Liver (tissue), 9 donors: Measurements from ENCODE around the gene BTRC. TPM values are rescaled to one million over a fixed set of nuclear protein-coding genes. Genes with fewer than 3 reads are reported as not detected.

Source experiments
- DNase-seq: peaks from one replicate; pipeline ENCODE4 v3.0.0-alpha.2; 2017; ENCODE audit warnings: low spot score
- H3K27ac ChIP-seq, 2 donors: one replicate each; pipeline ENCODE4 v1.7.0; 2013; ENCODE audit warnings: inconsistent platforms in 2 of 2, low read length in 2 of 2, control low read depth in 1 of 2, low read depth in 1 of 2, mild to moderate bottlenecking in 1 of 2
- H3K27me3 ChIP-seq, 4 donors: one replicate each; pipeline versions ENCODE4 v1.6.1 to v1.7.0; 2013; ENCODE audit warnings: low read length in 3 of 4, inconsistent platforms in 1 of 4, mild to moderate bottlenecking in 1 of 4, moderate library complexity in 1 of 4; ENCODE audit not compliant: control insufficient read depth in 4 of 4, insufficient read depth in 4 of 4
- H3K36me3 ChIP-seq, 4 donors: one replicate each; pipeline versions ENCODE4 v1.6.1 to v1.7.0; 2013; ENCODE audit warnings: low read length in 3 of 4, mild to moderate bottlenecking in 3 of 4, low read depth in 1 of 4, moderate library complexity in 1 of 4; ENCODE audit not compliant: control insufficient read depth in 4 of 4, insufficient read depth in 3 of 4
- H3K4me1 ChIP-seq, 4 donors: one replicate each; pipeline versions ENCODE4 v1.6.1 to v1.7.0; 2013; ENCODE audit warnings: low read length in 3 of 4, mild to moderate bottlenecking in 3 of 4, moderate library complexity in 1 of 4; ENCODE audit not compliant: control insufficient read depth in 4 of 4, insufficient read depth in 4 of 4
- H3K4me3 ChIP-seq, 3 donors: one replicate each; pipeline versions ENCODE4 v1.6.1 to v1.7.0; 2013; ENCODE audit warnings: low read length in 3 of 3, control low read depth in 1 of 3, low read depth in 1 of 3, mild to moderate bottlenecking in 1 of 3
- H3K9ac ChIP-seq, 2 donors: one replicate each; pipeline ENCODE4 v1.7.0; 2013; ENCODE audit warnings: low read length in 2 of 2, mild to moderate bottlenecking in 2 of 2, moderate library complexity in 2 of 2, control low read depth in 1 of 2, low read depth in 1 of 2
- H3K9me3 ChIP-seq, 4 donors: one replicate each; pipeline versions ENCODE4 v1.6.1 to v1.7.0; 2013; ENCODE audit warnings: low read length in 3 of 4; ENCODE audit not compliant: control insufficient read depth in 4 of 4
- ATF3 ChIP-seq: IDR thresholded peaks from 2 replicates; pipeline ENCODE4 v1.6.1; 2016; ENCODE audit warnings: antibody characterized with exemption
- CTCF ChIP-seq: fragments of 150-350 bp; IDR thresholded peaks from 2 replicates; pipeline ENCODE4 v1.5.1; 2017; ENCODE audit warnings: improper control_type of control experiment, low read depth, low read length; ENCODE audit not compliant: missing input control
- EGR1 ChIP-seq, 2 donors: IDR thresholded peaks; 2 replicates each; pipeline ENCODE4 v1.6.1; 2016 to 2018; ENCODE audit warnings: antibody characterized with exemption in 2 of 2, low read depth in 2 of 2
- FOXA1 ChIP-seq: IDR thresholded peaks from 2 replicates; pipeline ENCODE4 v1.6.1; 2016; ENCODE audit warnings: antibody characterized with exemption
- FOXA2 ChIP-seq: IDR thresholded peaks from 2 replicates; pipeline ENCODE4 v1.6.1; 2016; ENCODE audit warnings: antibody characterized with exemption
- GABPA ChIP-seq, 2 donors: IDR thresholded peaks in 1 of 2; conservative IDR thresholded peaks in 1 of 2; 2 replicates each; pipeline ENCODE4 v1.6.1; 2016; ENCODE audit warnings: antibody characterized with exemption in 2 of 2, mild to moderate bottlenecking in 1 of 2, moderate library complexity in 1 of 2
- HNF4A ChIP-seq, 2 donors: conservative IDR thresholded peaks; 2 replicates each; pipeline ENCODE4 v1.6.1; 2016; ENCODE audit warnings: antibody characterized with exemption in 2 of 2, mild to moderate bottlenecking in 2 of 2
- HNF4G ChIP-seq: IDR thresholded peaks from 2 replicates; pipeline ENCODE4 v1.6.1; 2016; ENCODE audit warnings: antibody characterized with exemption
- JUND ChIP-seq, 2 donors: IDR thresholded peaks; 2 replicates each; pipeline ENCODE4 v1.6.1; 2016; ENCODE audit warnings: antibody characterized with exemption in 2 of 2
- MAX ChIP-seq: IDR thresholded peaks from 2 replicates; pipeline ENCODE4 v1.6.1; 2016; ENCODE audit warnings: antibody characterized with exemption
- NR2F2 ChIP-seq: IDR thresholded peaks from 2 replicates; pipeline ENCODE4 v1.6.1; 2016; ENCODE audit warnings: antibody characterized with exemption
- RAD21 ChIP-seq, 2 donors: IDR thresholded peaks; 2 replicates each; pipeline ENCODE4 v1.6.1; 2016; ENCODE audit warnings: antibody characterized with exemption in 2 of 2, mild to moderate bottlenecking in 2 of 2
- REST ChIP-seq: IDR thresholded peaks from 2 replicates; pipeline ENCODE4 v1.6.1; 2016; ENCODE audit warnings: antibody characterized with exemption, mild to moderate bottlenecking
- RXRA ChIP-seq, 2 donors: IDR thresholded peaks; 2 replicates each; pipeline ENCODE4 v1.6.1; 2017 to 2018; ENCODE audit warnings: antibody characterized with exemption in 2 of 2, mild to moderate bottlenecking in 1 of 2
- SP1 ChIP-seq: IDR thresholded peaks from 2 replicates; pipeline ENCODE4 v1.6.1; 2018; ENCODE audit warnings: antibody characterized with exemption, mild to moderate bottlenecking
- TAF1 ChIP-seq: conservative IDR thresholded peaks from 2 replicates; pipeline ENCODE4 v1.6.1; 2016; ENCODE audit warnings: antibody characterized with exemption, mild to moderate bottlenecking
- YY1 ChIP-seq: IDR thresholded peaks from 2 replicates; pipeline ENCODE4 v1.6.1; 2016; ENCODE audit warnings: antibody characterized with exemption, mild to moderate bottlenecking
- ZBTB33 ChIP-seq: IDR thresholded peaks from 2 replicates; pipeline ENCODE4 v1.6.1; 2016; ENCODE audit warnings: antibody characterized with exemption
- WGBS: extraction: QIAGEN DNeasy Blood & Tissue Kit; methylation state at CpG from one replicate; pipeline ENCODE4 v1.1.7; 2013; 5-methylcytosine and 5-hydroxymethylcytosine counted together
- polyA plus RNA-seq, 2 donors: library from polyadenylated mRNA; stranded (reverse) in 1 of 2; unstranded in 1 of 2; fragments of 200-250 nt in 1 of 2; fragments of >200 nt in 1 of 2; fragmentation: Nextera tagmentation in 1 of 2; extraction: Ambion mirVana in 1 of 2; gene quantifications; one replicate each; pipeline versions ENCODE4 v1.2.1 to v1.2.3, GENCODE V29; 2013 to 2015
- total RNA-seq, 2 donors: library from RNA; depleted of rRNA; stranded (reverse); fragments of >200 nt; gene quantifications; one replicate each; pipeline ENCODE4 v1.2.3, GENCODE V29; 2014
- donor health status: healthy.
- donor health status: healthy.
- donor health status: healthy.
- donor health status: healthy.
- donor health status: healthy.

Gene BTRC
- total RNA-seq (10 to 100 TPM in 1 of 2 donors, 1 to 10 TPM in 1; 5.5 to 28.2 TPM), polyA plus RNA-seq (1 to 10 TPM; 2.7 to 6.2 TPM)

GRCh38 chr10:101353692-101354327 lies at the start of gene BTRC:
Gene BTRC, plus strand, starts transcription at chr10:101354165. Its CDS starts 16 bp downstream, at chr10:101354181.
- WGBS, result under 1% methylated on average over 50 of the region's 50 CpGs
- H3K9ac ChIP-seq, result peak within 1 kb of the TSS; percentile 48 to 89
- TF ChIP-seq RAD21 (IDR thresholded peaks at IDR 0.05) (peak; percentile 34 to 36), HNF4G (no peak), RXRA (IDR thresholded peaks at IDR 0.05) (peak; percentile 45 to 72), REST (peak; percentile 68), FOXA2 (no peak), SP1 (peak; percentile 92), JUND (IDR thresholded peaks at IDR 0.05) (peak; percentile 51 to 70), MAX (no peak), CTCF (no peak), ATF3 (peak; percentile 63), YY1 (peak; percentile 98), EGR1 (IDR thresholded peaks at IDR 0.05; ENCODE audit: low read depth in 2 of 2) (peak; percentile 53 to 73), HNF4A (conservative IDR thresholded peaks at IDR 0.05) (peak in 1 of 2 donors; percentile 61), FOXA1 (peak; percentile 22), NR2F2 (peak; percentile 53), ZBTB33 (peak; percentile 89), TAF1 (no peak), GABPA (IDR thresholded peaks at IDR 0.05 in 1 of 2, conservative IDR thresholded peaks at IDR 0.05 in 1 of 2) (peak in 1 of 2 donors; percentile 83)

More at GRCh38 chr10:101353692-101354327, at the start of gene BTRC:
- Histone ChIP-seq H3K9me3 (no peaks in the 10 kb centered on the region), H3K4me1 (peaks cover 2 to 25% (median 16%) of the 10 kb centered on the region in 4 donors), H3K27me3 (no peaks in the 10 kb centered on the region), H3K27ac (peak within 1 kb of the TSS; percentile 79 to 85), H3K36me3 (no peaks in the 10 kb centered on the region), H3K4me3 (peak within 1 kb of the TSS; percentile 66 to 95 (median 94))
- DNase-seq, result peak; percentile 92
